ENCODE data around the gene KAT6B.

DNA sequence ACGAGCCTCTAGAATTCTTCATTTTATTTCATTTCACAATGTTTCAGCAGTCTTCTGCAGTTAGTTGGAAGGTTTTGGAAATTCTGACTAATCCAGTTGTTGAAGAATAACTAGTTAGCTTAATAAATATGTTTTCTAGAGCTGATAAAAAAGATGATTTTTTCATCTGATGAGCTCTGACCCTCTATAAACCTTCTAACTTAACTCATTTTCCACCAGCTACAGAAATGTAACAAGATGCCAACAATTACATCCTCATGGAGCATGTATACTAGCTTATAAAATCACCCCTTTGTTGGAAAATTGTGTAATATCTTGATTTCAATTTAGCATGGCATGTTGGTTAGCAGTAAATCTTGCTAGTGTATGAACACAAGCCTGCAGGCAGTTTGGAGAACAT, 33.1 kb downstream of the KAT6B start:
- TF ChIP-seq CTCF (IDR thresholded peaks at IDR 0.05) (no peak), EP300 (IDR thresholded peaks at IDR 0.05) (no peak), POLR2AphosphoS5 (IDR thresholded peaks at IDR 0.05) (no peak)

Measured in stomach (tissue), 4 donors.